Naive B cell (primary cell): ENCODE data around the gene ADGRV1. TPM values are rescaled to one million over a fixed set of nuclear protein-coding genes. Genes with fewer than 3 reads are reported as not detected.
"Not testable (repeated sequence)": the region's sequence is repeated elsewhere in the genome, so short reads cannot be mapped to it uniquely, and the experiment has no call there.

Source experiments
- ATAC-seq, 2 donors: fragments of 150-1000 bp; cut with Tn5 transposase; 2 replicates each; pipeline ENCODE4 v1.10.0; 2021; ENCODE audit warnings: low read depth in 2 of 2, mild to moderate bottlenecking in 2 of 2, moderate library complexity in 2 of 2
- DNase-seq: peaks from one replicate; pipeline ENCODE4 v3.0.0; 2022
- H3K27ac Mint-ChIP-seq, 6 donors: one replicate each; pipeline ENCODE4 v1.8.0; 2020 to 2022; ENCODE audit warnings: mild to moderate bottlenecking in 6 of 6, mixed read lengths in 6 of 6, moderate library complexity in 5 of 6, inconsistent platforms in 2 of 6
- H3K27me3 Mint-ChIP-seq, 3 donors: one replicate each; pipeline ENCODE4 v1.8.0; 2021 to 2022; ENCODE audit warnings: mixed read lengths in 3 of 3, mild to moderate bottlenecking in 1 of 3
- H3K36me3 Mint-ChIP-seq, 2 donors: one replicate each; pipeline ENCODE4 v1.8.0; 2020 to 2022; ENCODE audit warnings: mixed read lengths in 2 of 2, inconsistent platforms in 1 of 2, mild to moderate bottlenecking in 1 of 2
- H3K4me1 Mint-ChIP-seq, 3 donors: one replicate each; pipeline ENCODE4 v1.8.0; 2020 to 2022; ENCODE audit warnings: mixed read lengths in 3 of 3, inconsistent platforms in 1 of 3, mild to moderate bottlenecking in 1 of 3, moderate library complexity in 1 of 3
- H3K4me3 Mint-ChIP-seq, 8 donors: one replicate each; pipeline ENCODE4 v1.8.0; 2020 to 2022; ENCODE audit warnings: mild to moderate bottlenecking in 8 of 8, mixed read lengths in 8 of 8, moderate library complexity in 8 of 8, inconsistent platforms in 2 of 8
- H3K9me3 Mint-ChIP-seq, 7 donors: one replicate each; pipeline ENCODE4 v1.8.0; 2020 to 2022; ENCODE audit warnings: mixed read lengths in 7 of 7, mild to moderate bottlenecking in 5 of 7, inconsistent platforms in 2 of 7, moderate library complexity in 1 of 7
- polyA plus RNA-seq, 6 donors: library from polyadenylated mRNA; unstranded; fragments of 300-500 nt; fragmentation: Illumina TruSeq; gene quantifications; one replicate each; pipeline ENCODE4 v1.2.3, GENCODE V29; 2021; ENCODE audit warnings: low read depth in 6 of 6

The ADGRV1 gene
- polyA plus RNA-seq, 6 donors from 2014 or later = 0.62 TPM; not detected in 5

DNA sequence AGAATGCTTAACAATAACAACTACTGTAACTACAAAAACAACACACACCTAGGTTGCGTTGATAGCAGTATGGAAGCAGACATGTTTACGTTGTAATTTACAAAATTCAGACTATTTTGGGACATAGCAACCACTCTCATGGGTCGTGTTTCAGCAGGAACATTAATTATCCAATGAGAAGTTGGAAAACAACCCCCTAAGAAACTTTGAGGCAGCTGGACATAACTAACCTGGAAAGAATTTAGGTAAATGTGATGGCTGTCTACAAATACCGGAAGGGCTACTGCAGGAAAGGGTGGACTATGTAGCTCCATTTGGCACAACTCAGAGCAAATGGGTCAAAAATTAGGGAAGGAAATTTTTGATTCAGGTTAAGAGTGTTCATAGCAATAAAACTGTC, 409.3 kb downstream of the ADGRV1 start:
- Mint-ChIP-seq H3K4me1 (no peaks in the 10 kb centered on the region), H3K27me3 (peaks cover 14 to 17% (median 14%) of the 10 kb centered on the region in 3 donors), H3K36me3 (no peaks in the 10 kb centered on the region), H3K4me3 (no peak overlapping the region), H3K27ac (no peak overlapping the region), H3K9me3 (peaks cover 0 to 14% (median 9%) of the 10 kb centered on the region in 7 donors)
- ATAC-seq (no peak), DNase-seq (no peak)

DNA sequence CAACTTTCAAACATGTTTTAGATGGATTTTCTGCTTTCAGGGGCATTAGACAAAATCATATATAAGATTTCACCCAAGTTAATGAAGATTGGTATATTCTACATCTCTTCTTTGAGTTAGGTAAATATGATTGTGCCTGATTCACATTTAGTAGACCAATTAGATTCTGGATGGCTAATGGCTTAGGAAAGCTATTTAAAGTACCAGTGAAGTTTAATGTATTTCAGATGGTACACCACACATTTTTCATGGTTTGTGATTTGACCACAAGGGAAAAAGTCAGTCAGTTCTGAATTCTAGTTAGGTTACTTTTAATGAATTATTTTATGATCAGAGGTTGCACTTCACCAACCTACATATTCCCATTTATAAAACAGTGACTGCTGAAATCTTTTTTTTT, 409.7 kb downstream of the ADGRV1 start:
- Mint-ChIP-seq H3K27me3 (peaks cover 14 to 17% (median 14%) of the 10 kb centered on the region in 3 donors), H3K27ac (no peak overlapping the region), H3K4me3 (no peak overlapping the region), H3K9me3 (peaks cover 0 to 14% (median 9%) of the 10 kb centered on the region in 7 donors), H3K36me3 (no peaks in the 10 kb centered on the region), H3K4me1 (no peaks in the 10 kb centered on the region)
- DNase-seq (no peak), ATAC-seq (no peak)

DNA sequence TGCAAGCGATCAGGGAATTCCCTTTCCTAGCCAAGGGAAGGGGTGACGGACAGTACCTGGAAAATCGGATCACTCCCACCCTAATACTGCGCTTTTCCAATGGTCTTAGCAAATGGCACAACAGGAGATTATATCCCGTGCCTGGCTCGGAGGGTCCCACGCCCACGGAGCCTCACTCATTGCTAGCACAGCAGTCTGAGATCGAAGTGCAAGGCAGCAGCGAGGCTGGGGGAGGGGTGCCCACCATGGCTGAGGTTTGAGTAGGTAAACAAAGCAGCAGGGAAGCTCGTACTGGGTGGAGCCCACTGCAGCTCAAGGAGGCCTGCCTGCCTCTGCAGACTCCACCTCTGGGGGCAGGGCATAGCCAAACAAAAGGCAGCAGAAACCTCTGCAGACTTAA, 411.3 kb downstream of the ADGRV1 start:
- not testable (repeated sequence) for DNase-seq, ATAC-seq, H3K4me3 Mint-ChIP-seq, H3K4me1 Mint-ChIP-seq, H3K36me3 Mint-ChIP-seq, H3K27ac Mint-ChIP-seq
- H3K27me3 Mint-ChIP-seq = peaks cover 9 to 11% (median 9%) of the 10 kb centered on the region in 3 donors
- peaks cover 0 to 15% (median 9%) of the 10 kb centered on the region in 7 donors for H3K9me3 Mint-ChIP-seq

DNA sequence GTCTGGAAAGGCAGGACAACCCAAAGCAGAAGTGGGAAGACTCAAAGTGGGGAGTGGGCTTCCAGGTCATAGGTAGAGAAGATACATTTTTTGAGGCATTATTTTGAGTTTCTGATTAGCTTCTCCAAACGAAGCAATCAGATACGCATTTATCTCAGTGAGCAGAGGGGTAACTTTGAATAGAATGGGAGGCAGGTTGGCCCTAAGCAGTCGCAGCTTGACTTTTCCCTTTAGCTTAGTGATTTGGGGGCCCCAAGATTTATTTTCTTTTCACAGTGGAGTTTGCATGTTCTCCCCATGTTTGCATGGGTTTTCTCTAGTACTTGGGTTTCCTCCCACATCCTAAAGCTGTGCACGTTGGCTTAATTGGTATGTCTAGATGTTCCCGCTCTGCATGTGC, 422.6 kb downstream of the ADGRV1 start:
- Mint-ChIP-seq H3K4me3 (no peak overlapping the region), H3K36me3 (no peaks in the 10 kb centered on the region), H3K27me3 (no peaks in the 10 kb centered on the region), H3K9me3 (no peaks in the 10 kb centered on the region), H3K27ac (no peak overlapping the region), H3K4me1 (no peaks in the 10 kb centered on the region)
- ATAC-seq = no peak
- no peak for DNase-seq

DNA sequence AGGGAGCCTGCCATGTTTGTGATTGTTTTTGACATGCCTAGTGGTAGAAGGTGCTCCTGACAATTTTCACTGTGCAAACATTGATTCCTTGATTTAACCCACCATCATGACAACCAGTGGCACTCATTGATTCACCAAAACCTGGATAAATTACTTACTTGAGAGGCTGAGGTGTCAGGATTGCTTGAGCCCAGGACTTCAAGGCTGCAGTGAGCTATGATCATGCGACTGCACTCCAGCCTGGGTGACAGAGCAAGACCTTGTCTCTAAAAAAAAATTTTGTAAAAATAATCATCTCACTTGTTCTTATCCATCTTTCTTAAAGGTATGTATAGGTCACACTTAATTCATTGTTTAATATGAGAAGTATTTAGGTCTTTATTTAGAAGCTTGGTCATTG, 423.2 kb downstream of the ADGRV1 start:
- Mint-ChIP-seq H3K9me3 (no peaks in the 10 kb centered on the region), H3K36me3 (no peaks in the 10 kb centered on the region), H3K4me1 (no peaks in the 10 kb centered on the region), H3K4me3 (no peak overlapping the region), H3K27me3 (no peaks in the 10 kb centered on the region), H3K27ac (no peak overlapping the region)
- ATAC-seq (no peak), DNase-seq (no peak)

DNA sequence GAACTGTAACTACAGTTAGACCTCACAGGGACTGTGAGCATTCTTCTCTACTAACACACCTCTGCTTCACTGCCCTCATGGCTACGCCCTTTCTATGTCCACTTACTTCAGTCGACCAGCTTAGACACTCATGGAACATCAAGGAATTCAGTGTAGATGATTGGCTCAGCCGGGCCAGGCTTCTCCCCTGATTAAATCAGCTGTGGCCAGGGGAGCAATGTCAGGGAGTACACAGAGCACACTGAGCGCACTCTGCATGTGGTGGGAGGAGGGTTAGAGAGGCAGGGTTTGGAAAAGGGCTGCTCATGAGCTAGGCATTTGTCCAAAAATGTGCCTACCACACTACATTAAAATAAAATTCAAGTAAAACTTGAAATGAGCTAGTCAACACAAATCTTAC, 424.0 kb downstream of the ADGRV1 start:
- DNase-seq (no peak), ATAC-seq (no peak)
- H3K4me3 Mint-ChIP-seq = no peak overlapping the region
- no peaks in the 10 kb centered on the region for H3K9me3 Mint-ChIP-seq
- H3K27ac Mint-ChIP-seq = no peak overlapping the region
- no peaks in the 10 kb centered on the region for H3K27me3 Mint-ChIP-seq
- H3K4me1 Mint-ChIP-seq = no peaks in the 10 kb centered on the region
- no peaks in the 10 kb centered on the region for H3K36me3 Mint-ChIP-seq

DNA sequence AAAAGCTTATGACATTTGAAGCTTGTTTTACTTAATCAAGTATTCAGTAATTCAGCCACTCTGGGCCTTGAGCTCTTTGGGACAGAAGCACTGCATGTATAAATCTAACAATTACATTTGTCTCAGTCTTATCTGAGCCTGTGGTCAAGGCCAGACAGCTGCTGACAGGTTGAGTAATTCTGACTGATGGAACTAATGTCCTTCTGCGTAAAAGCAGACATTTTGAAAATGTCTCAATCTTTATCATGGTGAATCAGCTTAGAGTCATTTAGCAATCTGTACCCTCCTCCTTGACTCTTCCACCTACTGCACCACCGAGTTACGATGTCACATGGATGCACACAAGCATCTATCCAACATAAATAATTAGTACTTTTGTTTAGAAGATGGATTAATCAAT, 424.6 kb downstream of the ADGRV1 start:
- Mint-ChIP-seq H3K27me3 (no peaks in the 10 kb centered on the region), H3K36me3 (no peaks in the 10 kb centered on the region), H3K9me3 (no peaks in the 10 kb centered on the region), H3K27ac (no peak overlapping the region), H3K4me1 (no peaks in the 10 kb centered on the region), H3K4me3 (no peak overlapping the region)
- no peak for ATAC-seq
- DNase-seq = no peak

DNA sequence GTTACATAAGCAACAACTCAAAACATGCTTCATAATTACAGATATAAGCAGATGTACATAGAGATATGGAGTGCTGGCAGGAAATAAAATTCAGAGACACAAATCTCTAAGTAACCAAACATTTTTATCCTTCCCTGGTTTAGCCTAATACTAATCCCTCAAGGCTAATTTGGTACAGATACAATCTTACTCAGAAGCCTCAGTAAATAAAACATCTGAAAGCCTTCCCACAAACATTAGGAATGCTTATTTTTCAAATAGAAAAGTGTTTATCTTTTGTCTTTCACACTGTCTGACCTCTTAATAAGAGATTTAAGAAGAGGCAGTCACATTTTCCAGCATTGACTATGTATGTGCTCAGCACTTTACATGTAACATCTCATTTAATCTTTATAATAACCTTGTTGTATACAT, 425.1 kb downstream of the ADGRV1 start:
- Mint-ChIP-seq H3K4me3 (no peak overlapping the region), H3K27me3 (no peaks in the 10 kb centered on the region), H3K4me1 (no peaks in the 10 kb centered on the region), H3K27ac (no peak overlapping the region), H3K36me3 (no peaks in the 10 kb centered on the region), H3K9me3 (no peaks in the 10 kb centered on the region)
- ATAC-seq (no peak), DNase-seq (no peak)

DNA sequence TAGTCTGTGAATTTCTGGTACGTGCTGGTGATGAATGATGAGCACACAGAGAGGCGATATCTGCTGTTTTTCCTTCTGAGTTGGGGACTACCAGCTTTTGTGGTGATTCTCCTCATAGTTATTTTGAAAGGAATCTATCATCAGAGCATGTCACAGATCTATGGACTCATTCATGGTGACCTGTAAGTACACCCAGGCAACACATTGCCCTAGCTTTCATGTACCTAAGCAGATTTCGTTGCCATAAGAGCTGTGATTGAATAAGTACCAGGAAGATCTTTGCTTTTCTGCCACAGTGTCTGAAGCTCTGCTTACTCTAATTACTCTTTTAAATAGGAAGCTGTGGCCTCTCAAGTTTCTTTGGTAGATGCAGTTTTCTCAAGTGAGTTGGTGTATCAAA, 426.7 kb downstream of the ADGRV1 start:
- no peak for DNase-seq
- no peak for ATAC-seq
- Mint-ChIP-seq H3K27me3 (no peaks in the 10 kb centered on the region), H3K9me3 (peaks cover 0 to 5% (median 2%) of the 10 kb centered on the region in 7 donors), H3K36me3 (no peaks in the 10 kb centered on the region), H3K4me1 (no peaks in the 10 kb centered on the region), H3K4me3 (no peak overlapping the region), H3K27ac (no peak overlapping the region)

DNA sequence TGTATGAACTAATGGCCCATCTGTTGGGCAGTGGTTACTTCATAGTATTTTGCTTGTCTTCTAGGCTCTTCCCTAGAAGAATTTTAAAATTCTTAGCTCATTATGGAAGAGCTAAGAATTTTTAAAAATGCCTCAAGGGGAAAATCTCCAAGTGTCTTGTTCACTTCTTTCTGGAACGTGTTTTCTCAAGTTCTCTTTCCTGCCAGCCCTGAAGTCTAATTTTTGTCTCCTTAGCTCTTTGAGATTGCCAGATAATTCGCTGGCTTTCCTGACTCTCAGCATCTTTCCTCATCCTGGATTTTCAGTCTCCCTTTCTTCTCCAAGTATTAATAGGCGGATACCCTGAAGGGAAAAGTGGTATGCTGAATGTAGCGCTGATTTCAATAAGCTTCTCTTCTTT, 429.1 kb downstream of the ADGRV1 start:
- Mint-ChIP-seq H3K27me3 (no peaks in the 10 kb centered on the region), H3K36me3 (no peaks in the 10 kb centered on the region), H3K27ac (no peak overlapping the region), H3K9me3 (peaks cover 0 to 5% (median 2%) of the 10 kb centered on the region in 7 donors), H3K4me1 (no peaks in the 10 kb centered on the region), H3K4me3 (no peak overlapping the region)
- no peak for DNase-seq
- ATAC-seq = no peak

DNA sequence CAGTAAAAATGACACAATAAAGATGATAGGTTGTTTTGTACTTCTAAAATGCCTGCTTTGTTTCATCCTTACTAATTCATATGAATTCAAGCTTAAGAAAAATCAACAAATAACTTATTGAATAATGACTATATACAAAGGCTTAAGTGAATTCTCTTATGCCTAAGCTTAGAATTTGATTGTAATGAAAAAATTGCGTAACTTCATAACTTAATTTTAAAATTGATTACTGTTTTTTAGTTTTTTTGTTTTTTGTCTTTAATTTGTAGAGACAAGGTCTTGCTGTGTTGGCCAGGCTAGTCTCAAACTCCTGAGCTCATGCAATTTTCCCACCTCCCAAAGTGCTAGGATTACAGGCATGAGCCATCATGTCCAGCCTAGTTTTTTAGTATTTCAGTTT, 432.6 kb downstream of the ADGRV1 start:
- ATAC-seq (no peak), DNase-seq (no peak)
- no peak overlapping the region for H3K27ac Mint-ChIP-seq
- H3K4me1 Mint-ChIP-seq = no peaks in the 10 kb centered on the region
- peaks cover 0 to 10% of the 10 kb centered on the region in 2 donors for H3K36me3 Mint-ChIP-seq
- H3K27me3 Mint-ChIP-seq = peaks cover 0 to 5% (median 0%) of the 10 kb centered on the region in 3 donors
- H3K9me3 Mint-ChIP-seq = peaks cover 1 to 18% (median 11%) of the 10 kb centered on the region in 7 donors
- no peak overlapping the region for H3K4me3 Mint-ChIP-seq

DNA sequence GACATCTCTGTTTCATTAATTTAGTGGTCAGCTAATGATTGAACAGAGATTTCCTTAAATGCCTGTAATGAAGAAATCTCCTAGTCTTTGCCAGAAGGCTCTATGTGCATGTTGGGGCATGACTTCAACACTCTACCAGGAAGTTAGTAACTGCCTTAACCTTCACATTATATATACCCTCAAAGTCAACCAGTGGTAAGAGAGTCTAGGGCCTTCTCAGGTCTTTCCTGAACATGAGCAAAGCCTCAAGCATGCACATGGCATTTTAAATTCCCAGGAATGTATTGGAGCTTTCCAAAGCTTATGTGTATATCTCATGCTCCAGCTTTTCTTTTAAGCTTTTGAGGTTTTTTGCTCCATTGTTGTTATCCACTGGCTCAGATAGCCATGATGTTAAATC, 436.2 kb downstream of the ADGRV1 start:
- no peak overlapping the region for H3K27ac Mint-ChIP-seq
- DNase-seq = no peak
- no peaks in the 10 kb centered on the region for H3K4me1 Mint-ChIP-seq

DNA sequence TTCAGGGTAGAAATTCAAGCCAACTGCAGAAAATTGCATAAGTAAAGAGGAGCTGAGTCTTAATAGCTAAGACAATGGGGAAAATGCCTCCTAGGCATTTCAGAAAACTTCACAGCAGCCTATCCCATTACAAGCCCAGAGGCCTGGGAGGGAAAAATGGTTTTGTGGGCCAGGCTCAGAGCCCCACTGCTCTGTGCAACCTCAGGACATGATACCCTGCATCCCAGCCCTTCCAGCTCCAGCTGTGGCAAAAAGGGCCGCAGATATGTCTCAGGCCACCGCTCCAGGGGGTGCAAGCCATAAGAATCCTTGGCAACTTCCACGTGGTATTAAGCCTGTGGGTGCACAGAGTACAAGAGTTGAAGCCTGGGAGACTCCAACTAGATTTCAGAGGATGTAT, 437.5 kb downstream of the ADGRV1 start:
- ATAC-seq = no peak
- Mint-ChIP-seq H3K4me3 (no peak overlapping the region), H3K9me3 (peaks cover 3 to 25% (median 11%) of the 10 kb centered on the region in 7 donors), H3K27ac (no peak overlapping the region), H3K4me1 (no peaks in the 10 kb centered on the region), H3K27me3 (peaks cover 0 to 5% (median 0%) of the 10 kb centered on the region in 3 donors), H3K36me3 (peaks cover 0 to 10% of the 10 kb centered on the region in 2 donors)
- DNase-seq = no peak

More for the DNA sequence above, 436.2 kb downstream of the ADGRV1 start:
- Mint-ChIP-seq H3K36me3 (peaks cover 0 to 10% of the 10 kb centered on the region in 2 donors), H3K27me3 (peaks cover 0 to 5% (median 0%) of the 10 kb centered on the region in 3 donors), H3K4me3 (no peak overlapping the region), H3K9me3 (peaks cover 3 to 25% (median 12%) of the 10 kb centered on the region in 7 donors)
- no peak for ATAC-seq

DNA sequence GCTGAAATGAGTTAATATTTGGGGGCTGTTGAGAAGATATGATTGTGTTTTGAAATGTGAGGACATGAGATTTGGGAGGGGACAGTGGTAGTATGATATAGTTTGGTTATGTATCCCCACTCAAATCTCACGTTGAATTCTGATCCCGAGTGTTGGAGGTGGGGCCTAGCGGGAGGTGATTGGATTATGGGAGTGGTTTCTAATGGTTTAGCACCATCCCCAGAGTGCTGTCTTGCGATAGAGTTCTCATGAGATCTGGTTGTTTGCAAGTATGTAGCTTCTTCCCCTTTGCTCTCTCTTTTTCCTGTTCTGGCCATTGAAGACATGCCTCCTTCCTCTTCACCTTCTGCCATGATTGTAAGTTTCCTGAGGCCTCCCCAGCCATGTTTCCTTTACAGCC, 438.5 kb downstream of the ADGRV1 start:
- DNase-seq (no peak), ATAC-seq (no peak)
- Mint-ChIP-seq H3K4me1 (no peaks in the 10 kb centered on the region), H3K4me3 (no peak overlapping the region), H3K27me3 (peaks cover 0 to 5% (median 0%) of the 10 kb centered on the region in 3 donors), H3K9me3 (peaks cover 3 to 25% (median 11%) of the 10 kb centered on the region in 7 donors), H3K36me3 (peaks cover 0 to 10% of the 10 kb centered on the region in 2 donors), H3K27ac (peak overlapping the region in 1 of 6 donors; percentile 12)

DNA sequence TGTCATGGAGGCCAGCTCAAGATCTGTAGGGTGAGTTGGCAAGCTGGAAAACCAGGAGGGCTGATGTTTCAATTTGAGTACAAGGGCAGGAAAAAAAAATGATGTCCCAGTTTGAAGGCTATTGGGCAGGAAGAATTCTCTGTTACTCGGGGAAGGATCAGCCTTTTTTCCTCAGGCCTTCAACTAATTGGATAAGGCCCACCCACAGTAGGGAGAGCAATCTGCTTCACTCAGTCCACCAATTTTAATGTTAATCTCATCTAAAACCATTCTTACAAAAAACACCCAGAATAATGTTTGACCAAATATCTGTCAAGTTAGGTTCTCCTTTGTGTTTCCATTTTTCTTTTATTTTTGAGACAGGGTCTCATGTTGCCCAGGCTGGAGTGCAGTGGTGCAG, 442.1 kb downstream of the ADGRV1 start:
- H3K36me3 Mint-ChIP-seq = peaks cover 0 to 2% of the 10 kb centered on the region in 2 donors
- DNase-seq = no peak
- H3K27ac Mint-ChIP-seq = no peak overlapping the region
- H3K9me3 Mint-ChIP-seq = peaks cover under 1 to 11% (median 2%) of the 10 kb centered on the region in 7 donors
- ATAC-seq = no peak
- no peak overlapping the region for H3K4me3 Mint-ChIP-seq
- no peaks in the 10 kb centered on the region for H3K4me1 Mint-ChIP-seq
- peaks cover 0 to 4% (median 0%) of the 10 kb centered on the region in 3 donors for H3K27me3 Mint-ChIP-seq
